Activated B cell treated with CpG ODN at 0.5 μM for 24 hours (primary cell): ENCODE results near the gene XRCC3. TPM values are rescaled to one million over a fixed set of nuclear protein-coding genes. Genes with fewer than 3 reads are reported as not detected.

Experiments
- ATAC-seq: fragments of 200-7000 bp; cut with Tn5 transposase; one replicate; pipeline ENCODE4 v1.10.0; 2021; ENCODE audit warnings: low read depth, mild to moderate bottlenecking, moderate library complexity
- CTCF ChIA-PET: fragments of 350-600 bp; sonication (Branson Sonifier 250); formaldehyde crosslinking; loops from one replicate; lab custom pipeline; 2021; ENCODE audit warnings: antibody characterized with exemption; lab: Charles Lee
- POLR2A ChIA-PET: fragments of 350-600 bp; sonication (Branson Sonifier 250); formaldehyde crosslinking; loops from one replicate; lab custom pipeline; 2021; ENCODE audit warnings: antibody characterized with exemption; lab: Charles Lee
- DNase-seq: peaks from one replicate; pipeline ENCODE4 v3.0.0; 2022
- H3K27ac Mint-ChIP-seq: one replicate; pipeline ENCODE4 v1.8.0; 2020; ENCODE audit warnings: mixed read lengths
- H3K27me3 Mint-ChIP-seq: one replicate; pipeline ENCODE4 v1.8.0; 2021; ENCODE audit warnings: mixed read lengths
- H3K36me3 Mint-ChIP-seq: one replicate; pipeline ENCODE4 v1.8.0; 2021; ENCODE audit warnings: low read depth, mixed read lengths
- H3K4me1 Mint-ChIP-seq: one replicate; pipeline ENCODE4 v1.8.0; 2021; ENCODE audit warnings: mixed read lengths
- H3K4me3 Mint-ChIP-seq: one replicate; pipeline ENCODE4 v1.8.0; 2020; ENCODE audit warnings: mild to moderate bottlenecking, mixed read lengths
- H3K9me3 Mint-ChIP-seq: one replicate; pipeline ENCODE4 v1.8.0; 2020; ENCODE audit warnings: mixed read lengths
- CTCF ChIP-seq: fragments of 200-600 bp; IDR thresholded peaks from one replicate; pipeline ENCODE4 v1.8.0; 2022; ENCODE audit warnings: antibody characterized with exemption, mild to moderate bottlenecking
- intact Hi-C: fragments of 100-400 bp; cut with micrococcal nuclease; formaldehyde crosslinking; loops from one replicate; pipeline ENCODE4 v1.15.1; 2024
- total RNA-seq: library from RNA; stranded (reverse); gene quantifications from 2 replicates; pipeline ENCODE4 v1.2.3, GENCODE V29; 2022

XRCC3 gene
- total RNA-seq, 1 donor from 2014 or later = 26.0 TPM

- intact Hi-C loops = no loop called here
- Mint-ChIP-seq H3K36me3 (peaks cover 51% of the 10 kb centered on the region), H3K27ac (no peak overlapping the region), H3K27me3 (no peaks in the 10 kb centered on the region), H3K4me1 (no peaks in the 10 kb centered on the region), H3K4me3 (no peak overlapping the region), H3K9me3 (no peaks in the 10 kb centered on the region)
- CTCF ChIA-PET = no interaction called here
- TF ChIP-seq CTCF = no peak
- no peak for DNase-seq
- POLR2A ChIA-PET = no interaction called here
- no peak for ATAC-seq
Observed at GRCh38 chr14:103738701-103739451, 23.6 kb upstream of the XRCC3 start.

DNA sequence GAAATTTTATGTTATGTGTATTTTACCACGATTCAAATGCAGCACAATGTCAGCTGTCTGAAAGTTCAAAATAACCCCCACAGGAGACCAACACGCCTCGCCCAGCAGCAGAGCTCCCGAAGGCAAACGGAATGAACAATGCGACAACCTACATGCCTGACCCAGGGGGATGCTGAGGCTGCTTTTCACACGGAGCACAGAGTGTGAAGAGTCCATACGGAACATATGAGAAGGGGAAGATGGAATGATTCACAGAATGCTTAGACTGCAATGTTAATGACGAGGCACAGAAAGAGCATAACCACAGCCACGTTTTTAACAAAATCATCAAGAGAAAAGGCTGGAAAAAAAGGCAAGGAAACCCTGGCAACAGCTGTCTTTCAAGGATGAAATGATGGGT lies 22.9 kb upstream of the XRCC3 start:
- Mint-ChIP-seq H3K4me1 (no peaks in the 10 kb centered on the region), H3K27ac (no peak overlapping the region), H3K36me3 (peaks cover 57% of the 10 kb centered on the region), H3K4me3 (no peak overlapping the region), H3K27me3 (no peaks in the 10 kb centered on the region), H3K9me3 (no peaks in the 10 kb centered on the region)
- DNase-seq (no peak), ATAC-seq (no peak)
- POLR2A ChIA-PET = no interaction called here
- CTCF ChIA-PET = no interaction called here
- intact Hi-C loops = no loop called here
- no peak for TF ChIP-seq CTCF

- no peak overlapping the region for H3K4me3 Mint-ChIP-seq
- CTCF ChIA-PET = no interaction called here
- peaks cover 59% of the 10 kb centered on the region for H3K36me3 Mint-ChIP-seq
- POLR2A ChIA-PET = no interaction called here
- no peaks in the 10 kb centered on the region for H3K27me3 Mint-ChIP-seq
- no peaks in the 10 kb centered on the region for H3K4me1 Mint-ChIP-seq
- H3K27ac Mint-ChIP-seq = no peak overlapping the region
- no peak for DNase-seq
- H3K9me3 Mint-ChIP-seq = no peaks in the 10 kb centered on the region
- TF ChIP-seq CTCF = no peak
- intact Hi-C loops = no loop called here
- no peak for ATAC-seq
Observed at GRCh38 chr14:103737432-103738045, 22.3 kb upstream of the XRCC3 start.

- peaks cover 54% of the 10 kb centered on the region for H3K36me3 Mint-ChIP-seq
- TF ChIP-seq CTCF = no peak
- POLR2A ChIA-PET = no interaction called here
Observed at GRCh38 chr14:103736546-103737431, 21.5 kb upstream of the XRCC3 start.

More at GRCh38 chr14:103736546-103737431, 21.5 kb upstream of the XRCC3 start:
- H3K4me3 Mint-ChIP-seq = no peak overlapping the region
- no peak overlapping the region for H3K27ac Mint-ChIP-seq
- ATAC-seq (no peak), DNase-seq (no peak)
- CTCF ChIA-PET = no interaction called here
- no peaks in the 10 kb centered on the region for H3K27me3 Mint-ChIP-seq
- H3K4me1 Mint-ChIP-seq = no peaks in the 10 kb centered on the region
- intact Hi-C loops = no loop called here
- H3K9me3 Mint-ChIP-seq = no peaks in the 10 kb centered on the region
